ENCODE measurements around the gene MARF1. TPM values are rescaled to one million over a fixed set of nuclear protein-coding genes. Genes with fewer than 3 reads are reported as not detected.
"Not testable (repeated sequence)": the region's sequence is repeated elsewhere in the genome, so short reads cannot be mapped to it uniquely, and the experiment has no call there.

The MARF1 gene
- total RNA-seq, 1 donor from 2014 or later, result 50.8 TPM

GRCh38 chr16:15573274-15573895 is 69.6 kb downstream of the MARF1 start:
- no peak overlapping the region for H3K4me3 Mint-ChIP-seq (ENCODE audit: unreplicated experiment)
- H3K9me3 Mint-ChIP-seq (ENCODE audit: low read depth), result no peaks in the 10 kb centered on the region
- H3K27me3 Mint-ChIP-seq (ENCODE audit: low read depth), result no peaks in the 10 kb centered on the region
- TF ChIP-seq, protein P1, sequence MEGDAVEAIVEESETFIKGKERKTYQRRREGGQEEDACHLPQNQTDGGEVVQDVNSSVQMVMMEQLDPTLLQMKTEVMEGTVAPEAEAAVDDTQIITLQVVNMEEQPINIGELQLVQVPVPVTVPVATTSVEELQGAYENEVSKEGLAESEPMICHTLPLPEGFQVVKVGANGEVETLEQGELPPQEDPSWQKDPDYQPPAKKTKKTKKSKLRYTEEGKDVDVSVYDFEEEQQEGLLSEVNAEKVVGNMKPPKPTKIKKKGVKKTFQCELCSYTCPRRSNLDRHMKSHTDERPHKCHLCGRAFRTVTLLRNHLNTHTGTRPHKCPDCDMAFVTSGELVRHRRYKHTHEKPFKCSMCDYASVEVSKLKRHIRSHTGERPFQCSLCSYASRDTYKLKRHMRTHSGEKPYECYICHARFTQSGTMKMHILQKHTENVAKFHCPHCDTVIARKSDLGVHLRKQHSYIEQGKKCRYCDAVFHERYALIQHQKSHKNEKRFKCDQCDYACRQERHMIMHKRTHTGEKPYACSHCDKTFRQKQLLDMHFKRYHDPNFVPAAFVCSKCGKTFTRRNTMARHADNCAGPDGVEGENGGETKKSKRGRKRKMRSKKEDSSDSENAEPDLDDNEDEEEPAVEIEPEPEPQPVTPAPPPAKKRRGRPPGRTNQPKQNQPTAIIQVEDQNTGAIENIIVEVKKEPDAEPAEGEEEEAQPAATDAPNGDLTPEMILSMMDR (IDR thresholded peaks at IDR 0.05), result no peak
- peaks cover 18% of the 10 kb centered on the region for H3K36me3 Mint-ChIP-seq (ENCODE audit: low read depth)
- H3K4me1 Mint-ChIP-seq (ENCODE audit: low read depth), result no peaks in the 10 kb centered on the region
- no peak overlapping the region for H3K27ac Mint-ChIP-seq (ENCODE audit: unreplicated experiment)
- no peak for DNase-seq (ENCODE audit: low spot score)

DNA sequence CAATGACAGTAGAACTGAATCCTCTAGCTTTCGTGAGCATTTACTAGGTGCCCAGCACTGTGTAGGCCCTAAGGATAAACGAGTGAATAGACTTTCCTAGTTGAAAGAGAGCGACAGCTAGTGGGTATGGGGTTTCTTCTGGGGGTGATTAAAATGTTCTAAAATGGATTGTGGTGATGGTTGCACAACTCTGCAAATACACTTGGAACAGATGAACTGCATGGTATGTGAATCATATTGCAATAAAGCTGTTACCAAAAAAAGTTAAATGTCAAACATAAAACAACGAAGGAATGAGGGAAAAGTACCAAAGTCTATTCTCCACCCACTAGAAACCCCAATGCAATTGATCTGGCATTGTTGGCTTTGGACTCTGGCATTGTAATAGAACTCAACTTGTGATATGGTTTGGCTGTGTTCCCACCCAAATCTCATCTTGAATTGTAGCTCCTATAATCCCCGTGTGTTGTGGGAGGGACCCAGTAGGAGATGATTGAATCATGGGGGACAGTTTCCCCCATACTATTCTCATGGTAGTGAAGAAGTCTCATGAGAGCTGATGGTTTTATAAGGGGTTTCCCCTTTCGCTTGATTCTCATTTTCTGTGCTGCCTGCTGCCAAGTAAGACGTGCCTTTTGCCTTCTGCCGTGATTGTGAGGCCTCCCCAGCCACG is 70.5 kb downstream of the MARF1 start:
- Mint-ChIP-seq H3K4me3 (ENCODE audit: unreplicated experiment) (no peak overlapping the region), H3K4me1 (ENCODE audit: low read depth) (no peaks in the 10 kb centered on the region), H3K27me3 (ENCODE audit: low read depth) (no peaks in the 10 kb centered on the region), H3K36me3 (ENCODE audit: low read depth) (peaks cover 16% of the 10 kb centered on the region), H3K9me3 (ENCODE audit: low read depth) (no peaks in the 10 kb centered on the region), H3K27ac (ENCODE audit: unreplicated experiment) (no peak overlapping the region)
- TF ChIP-seq, protein P1 (IDR thresholded peaks at IDR 0.05), result no peak
- no peak for DNase-seq (ENCODE audit: low spot score)

- Mint-ChIP-seq H3K27ac (ENCODE audit: unreplicated experiment) (no peak overlapping the region), H3K4me3 (ENCODE audit: unreplicated experiment) (no peak overlapping the region), H3K27me3 (ENCODE audit: low read depth) (no peaks in the 10 kb centered on the region), H3K4me1 (ENCODE audit: low read depth) (no peaks in the 10 kb centered on the region), H3K36me3 (ENCODE audit: low read depth) (peaks cover 15% of the 10 kb centered on the region), H3K9me3 (ENCODE audit: low read depth) (no peaks in the 10 kb centered on the region)
- TF ChIP-seq, protein P1 (IDR thresholded peaks at IDR 0.05), result no peak
- DNase-seq (ENCODE audit: low spot score), result no peak
These were observed 71.4 kb downstream of the MARF1 start for GRCh38 chr16:15571557-15571956.

- H3K9me3 Mint-ChIP-seq (ENCODE audit: low read depth); H3K4me1 Mint-ChIP-seq (ENCODE audit: low read depth): not testable (repeated sequence)
- peaks cover 16% of the 10 kb centered on the region for H3K36me3 Mint-ChIP-seq (ENCODE audit: low read depth)
These were observed 72.3 kb downstream of the MARF1 start for GRCh38 chr16:15570666-15571065.

GRCh38 chr16:15567823-15568222 is 75.1 kb downstream of the MARF1 start:
- peaks cover 3% of the 10 kb centered on the region for H3K4me1 Mint-ChIP-seq (ENCODE audit: low read depth)
- TF ChIP-seq, protein P1 (IDR thresholded peaks at IDR 0.05), result no peak
- no peak overlapping the region for H3K4me3 Mint-ChIP-seq (ENCODE audit: unreplicated experiment)
- no peak overlapping the region for H3K27ac Mint-ChIP-seq (ENCODE audit: unreplicated experiment)
- H3K9me3 Mint-ChIP-seq (ENCODE audit: low read depth), result no peaks in the 10 kb centered on the region
- no peaks in the 10 kb centered on the region for H3K27me3 Mint-ChIP-seq (ENCODE audit: low read depth)
- H3K36me3 Mint-ChIP-seq (ENCODE audit: low read depth), result peaks cover 11% of the 10 kb centered on the region
- no peak for DNase-seq (ENCODE audit: low spot score)

More at GRCh38 chr16:15570666-15571065, 72.3 kb downstream of the MARF1 start:
- not testable (repeated sequence) for H3K27me3 Mint-ChIP-seq (ENCODE audit: low read depth); DNase-seq (ENCODE audit: low spot score); H3K4me3 Mint-ChIP-seq (ENCODE audit: unreplicated experiment); H3K27ac Mint-ChIP-seq (ENCODE audit: unreplicated experiment)
